ENCODE data around the gene FOXE3.

FOXE3 gene

DNA sequence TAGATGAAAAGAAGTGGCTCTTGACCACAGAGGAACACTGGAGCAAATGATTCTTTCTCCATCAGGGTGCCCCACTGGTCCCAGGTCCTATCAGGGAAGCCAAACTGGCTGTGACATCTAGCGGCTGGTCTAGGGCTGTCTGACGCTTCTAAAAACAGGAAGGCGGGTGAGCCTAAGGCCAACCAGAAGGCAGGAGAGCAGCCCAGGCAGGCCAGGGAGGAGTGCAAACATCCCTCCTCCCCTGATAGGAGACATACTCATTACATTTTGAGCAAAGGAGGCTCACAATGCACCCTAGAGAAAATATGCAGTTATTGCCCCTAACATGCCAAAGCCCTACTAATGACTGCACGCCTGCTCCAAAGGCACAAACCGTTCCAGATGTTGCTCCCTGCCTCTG lies 10.4 kb upstream of the FOXE3 start:
- DNase-seq (ENCODE audit: low spot score) = no peak

DNA sequence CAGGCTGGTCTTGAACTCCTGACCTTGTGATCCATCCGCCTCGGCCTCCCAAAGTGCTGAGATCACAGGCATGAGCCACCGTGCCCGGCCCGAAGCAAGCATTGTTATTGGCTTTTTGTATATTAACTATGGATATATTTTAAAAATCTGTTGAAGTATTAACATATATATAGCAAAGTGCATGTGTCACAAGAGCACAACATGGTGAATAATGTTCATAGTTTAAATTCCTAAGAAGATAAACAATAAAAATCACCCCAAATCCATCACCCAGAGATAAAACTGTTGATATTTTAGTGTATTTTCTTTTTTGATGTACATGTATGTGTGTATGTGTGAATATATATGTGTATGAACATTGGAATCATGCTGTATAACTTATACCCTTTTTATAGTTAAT lies 9.1 kb upstream of the FOXE3 start:
- DNase-seq (ENCODE audit: low spot score) = no peak

- no peak for DNase-seq (ENCODE audit: low spot score)
These were observed 8.6 kb upstream of the FOXE3 start for GRCh38 chr1:47407481-47407880.

- no peak for DNase-seq (ENCODE audit: low spot score)
These were observed 6.6 kb upstream of the FOXE3 start for GRCh38 chr1:47409311-47410067.

GRCh38 chr1:47410068-47410455 lies 6.0 kb upstream of the FOXE3 start:
- DNase-seq (ENCODE audit: low spot score) = no peak

- DNase-seq (ENCODE audit: low spot score) = no peak
These were observed 4.6 kb upstream of the FOXE3 start for GRCh38 chr1:47411436-47411835.

DNA sequence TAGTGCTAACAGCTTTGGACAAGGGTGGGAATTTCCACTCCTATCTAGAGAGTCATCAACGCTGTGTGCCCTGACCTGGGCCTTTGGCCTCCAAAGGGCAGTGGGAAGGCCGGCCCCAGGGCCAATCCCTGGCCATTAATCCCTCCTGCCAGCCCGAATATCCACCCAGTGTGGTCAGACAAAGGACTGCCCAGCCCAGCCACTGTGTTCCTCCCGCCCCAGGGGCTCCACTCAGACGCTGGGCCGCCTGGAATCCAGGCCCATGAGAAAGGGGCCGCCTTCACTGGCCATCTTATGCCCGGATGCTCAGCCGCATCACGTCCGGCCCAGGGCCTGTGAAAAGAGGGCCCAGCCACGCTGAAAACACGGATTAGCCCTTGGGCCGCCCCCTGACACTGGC lies 3.6 kb upstream of the FOXE3 start:
- no peak for DNase-seq (ENCODE audit: low spot score)

DNA sequence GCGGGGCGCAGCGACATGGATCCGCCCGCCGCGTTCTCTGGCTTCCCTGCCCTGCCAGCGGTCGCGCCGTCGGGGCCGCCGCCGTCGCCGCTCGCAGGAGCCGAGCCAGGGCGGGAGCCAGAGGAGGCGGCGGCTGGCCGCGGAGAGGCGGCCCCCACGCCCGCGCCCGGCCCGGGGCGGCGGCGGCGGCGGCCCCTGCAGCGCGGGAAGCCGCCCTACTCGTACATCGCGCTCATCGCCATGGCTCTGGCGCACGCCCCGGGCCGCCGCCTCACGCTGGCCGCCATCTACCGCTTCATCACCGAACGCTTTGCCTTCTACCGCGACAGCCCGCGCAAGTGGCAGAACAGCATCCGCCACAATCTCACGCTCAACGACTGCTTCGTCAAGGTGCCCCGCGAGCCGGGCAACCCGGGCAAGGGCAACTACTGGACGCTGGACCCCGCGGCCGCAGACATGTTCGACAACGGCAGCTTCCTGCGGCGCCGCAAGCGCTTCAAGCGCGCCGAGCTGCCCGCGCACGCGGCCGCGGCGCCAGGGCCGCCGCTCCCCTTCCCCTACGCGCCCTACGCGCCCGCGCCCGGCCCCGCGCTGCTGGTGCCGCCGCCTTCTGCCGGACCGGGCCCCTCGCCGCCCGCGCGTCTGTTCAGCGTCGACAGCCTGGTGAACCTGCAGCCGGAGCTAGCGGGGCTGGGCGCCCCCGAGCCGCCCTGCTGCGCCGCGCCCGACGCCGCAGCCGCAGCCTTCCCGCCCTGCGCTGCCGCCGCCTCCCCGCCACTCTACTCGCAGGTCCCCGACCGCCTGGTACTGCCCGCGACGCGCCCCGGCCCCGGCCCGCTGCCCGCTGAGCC lies 459 bp downstream of the FOXE3 start:
- DNase-seq (ENCODE audit: low spot score) = no peak

GRCh38 chr1:47417170-47418044 lies 1.3 kb downstream of the FOXE3 start:
- no peak for DNase-seq (ENCODE audit: low spot score)

DNA sequence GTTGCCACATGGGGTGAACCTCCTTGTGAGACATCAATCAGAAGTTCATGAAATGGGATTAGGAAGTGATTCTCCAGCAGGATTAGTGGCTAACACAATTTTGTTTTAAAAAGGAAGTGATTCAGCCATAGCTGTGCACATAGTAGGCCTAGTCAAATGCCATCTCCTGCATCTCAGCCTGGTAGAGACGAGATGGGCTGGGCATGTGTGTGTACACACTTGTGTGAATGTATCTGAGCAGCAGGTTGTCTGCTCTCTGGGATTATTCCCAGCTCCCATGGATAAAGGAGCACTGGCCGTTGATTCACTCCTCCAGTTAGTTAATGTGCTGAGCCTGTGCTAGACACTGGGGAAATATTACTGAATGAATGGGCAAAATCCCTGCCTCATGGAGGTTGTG lies 2.0 kb downstream of the FOXE3 start:
- DNase-seq (ENCODE audit: low spot score) = no peak

GRCh38 chr1:47418681-47419325 lies 2.7 kb downstream of the FOXE3 start:
- no peak for DNase-seq (ENCODE audit: low spot score)

GRCh38 chr1:47420547-47420946 lies 4.5 kb downstream of the FOXE3 start:
- DNase-seq (ENCODE audit: low spot score) = no peak

DNA sequence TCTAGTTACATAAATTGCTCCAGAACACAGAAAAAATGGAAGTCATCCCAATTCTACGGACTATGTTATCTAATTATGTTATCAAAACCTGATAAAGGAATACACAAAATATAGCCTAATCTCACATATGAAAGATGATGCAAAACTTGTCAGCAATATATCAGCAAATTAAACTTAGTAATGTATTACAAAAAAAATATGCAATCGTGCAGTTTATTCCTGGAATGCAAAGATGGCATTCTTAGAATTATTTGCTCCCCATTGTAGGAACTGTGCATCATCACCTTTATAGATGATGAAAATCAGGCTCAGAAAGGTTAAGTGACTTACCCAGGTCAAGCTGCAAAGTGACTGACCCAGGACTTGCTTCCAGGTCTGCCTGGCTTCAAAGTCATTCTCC lies 7.8 kb downstream of the FOXE3 start:
- no peak for DNase-seq (ENCODE audit: low spot score)

DNA sequence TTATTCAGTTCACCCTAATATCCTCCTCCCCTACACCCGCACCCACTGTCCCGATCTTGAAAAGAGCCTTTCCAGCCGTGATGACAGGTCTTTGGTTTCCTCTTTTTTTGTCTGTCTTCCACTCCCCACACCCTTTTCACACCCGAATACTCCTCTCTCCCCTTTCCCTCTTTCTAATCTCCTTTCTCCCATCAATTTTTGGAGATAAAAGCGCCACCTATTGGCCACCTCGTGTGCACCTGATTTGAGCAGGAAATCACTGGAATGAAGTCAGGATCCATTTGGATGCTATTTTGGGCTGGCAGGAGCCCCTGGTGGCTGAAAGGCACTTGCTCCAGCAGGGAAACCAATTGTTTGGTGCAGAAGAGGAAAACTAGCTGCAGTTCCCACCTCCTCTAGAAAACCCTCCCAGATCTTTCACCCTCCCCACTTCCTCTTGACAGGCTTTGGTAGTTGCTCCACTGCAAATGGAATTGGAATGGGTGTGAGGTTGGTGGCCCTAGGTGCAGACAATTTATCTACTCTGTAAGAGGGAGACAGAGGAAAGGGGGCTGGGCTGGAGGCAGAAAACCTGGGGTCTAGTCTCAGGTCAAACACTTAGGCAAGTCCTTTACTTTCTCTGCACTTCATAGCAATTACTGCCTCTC lies 8.4 kb downstream of the FOXE3 start:
- no peak for DNase-seq (ENCODE audit: low spot score)

DNA sequence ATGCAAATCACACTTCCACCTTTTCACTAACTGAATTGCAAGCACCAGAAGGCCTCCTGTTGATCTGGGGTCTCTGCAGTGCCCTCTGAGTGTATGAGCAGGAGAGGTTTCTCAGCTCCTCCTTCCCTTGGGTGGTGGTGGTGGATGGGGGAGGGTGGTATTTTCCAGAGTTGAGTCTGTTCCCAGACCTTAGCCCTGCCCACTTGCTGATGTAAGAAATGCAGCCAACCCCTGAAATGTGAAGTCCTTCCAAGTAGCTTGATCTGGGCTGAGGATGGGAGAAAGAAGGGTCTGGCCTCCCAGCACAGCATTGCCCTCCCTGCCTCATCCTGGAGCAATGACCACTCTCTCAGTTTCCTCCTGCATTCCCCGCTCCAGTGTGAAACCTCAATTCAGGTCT lies 15.4 kb downstream of the FOXE3 start:
- no peak for DNase-seq (ENCODE audit: low spot score)

DNA sequence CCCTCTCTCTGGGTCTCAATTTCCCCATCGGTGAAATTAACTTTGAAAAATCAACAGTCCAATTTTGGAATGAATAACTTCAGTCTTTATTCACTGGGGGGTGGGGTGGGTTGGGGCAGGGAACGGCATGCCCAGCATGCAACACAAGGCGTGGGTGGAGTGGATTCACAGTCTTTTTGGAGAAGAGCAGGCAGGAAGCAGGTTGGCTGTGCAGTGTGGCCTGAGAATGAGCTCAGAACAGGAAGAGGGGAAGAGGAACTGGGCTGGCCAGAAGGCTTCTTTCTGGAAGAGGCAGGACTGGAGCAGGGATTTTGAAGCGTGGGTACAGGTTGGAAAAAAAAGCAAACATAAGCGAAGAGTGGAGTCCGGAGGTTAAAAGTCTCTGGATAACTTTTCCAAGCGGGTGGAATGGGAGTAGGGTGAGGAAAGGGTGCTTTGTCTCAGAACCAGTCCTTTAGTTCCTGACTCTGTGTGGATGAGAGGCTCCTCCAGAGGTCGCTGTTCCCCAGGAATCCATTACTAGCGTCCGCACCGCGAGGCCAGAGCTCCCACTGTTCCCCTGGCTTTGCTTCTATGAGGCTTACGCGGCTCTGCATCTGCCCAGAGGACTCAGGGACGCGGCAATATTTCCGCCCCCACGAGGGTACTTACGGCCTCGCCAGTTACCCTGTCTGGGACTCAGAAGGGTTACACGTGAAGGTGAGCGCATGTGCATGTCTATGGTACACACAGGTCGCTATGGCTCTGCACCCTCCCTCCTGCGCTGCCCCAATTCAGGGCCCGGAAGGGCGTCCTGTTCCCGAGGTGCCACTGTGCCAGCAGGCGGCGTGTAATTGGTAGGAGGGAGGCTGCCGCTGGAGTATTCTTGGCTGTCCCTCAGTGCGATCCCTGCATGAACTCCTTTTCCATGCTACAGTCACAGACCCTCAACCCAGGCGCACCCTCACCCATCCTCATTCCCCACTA lies 16.3 kb downstream of the FOXE3 start:
- DNase-seq (ENCODE audit: low spot score) = peak; percentile 53

GRCh38 chr1:47433037-47433421 lies 16.9 kb downstream of the FOXE3 start:
- no peak for DNase-seq (ENCODE audit: low spot score)

- no peak for DNase-seq (ENCODE audit: low spot score)
These were observed 17.5 kb downstream of the FOXE3 start for GRCh38 chr1:47433477-47434050.

DNA sequence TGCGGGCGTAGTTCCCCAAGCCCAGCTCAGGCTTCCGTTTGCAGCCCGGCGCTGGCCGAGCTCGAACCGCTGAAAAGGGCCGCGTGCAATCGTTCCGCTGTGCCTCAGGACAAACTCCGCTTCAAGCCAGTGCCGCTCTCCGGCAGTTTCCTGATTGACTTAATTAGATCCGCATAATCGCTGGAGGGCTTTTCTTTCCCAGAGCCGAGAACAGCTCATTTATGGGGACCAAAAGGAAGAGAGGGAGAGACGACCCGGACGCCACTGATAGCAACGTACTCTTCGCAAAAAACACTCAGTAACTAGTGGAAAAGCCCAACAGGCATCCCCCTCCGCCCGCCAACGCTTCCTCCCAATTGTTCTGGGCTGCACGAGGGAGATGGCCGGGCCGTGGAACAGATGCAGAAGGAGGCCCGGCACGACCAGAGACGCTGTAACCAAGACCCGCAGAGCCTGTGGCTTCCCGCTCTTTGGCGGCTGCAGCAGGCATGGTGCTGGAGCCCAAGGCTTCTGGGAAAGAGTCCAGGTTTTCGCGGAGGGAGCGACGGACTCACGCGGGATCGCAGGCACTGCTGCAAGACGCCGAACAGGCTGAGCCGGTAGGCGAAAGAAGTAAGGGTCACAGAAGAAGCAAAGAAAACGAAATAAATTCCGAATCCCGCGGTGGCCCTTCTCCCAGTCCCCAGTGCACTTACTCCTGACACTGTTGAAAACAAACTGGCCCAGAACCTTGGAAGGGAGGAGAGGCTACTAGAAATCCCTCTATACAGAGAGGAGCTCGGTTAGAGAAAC lies 18.2 kb downstream of the FOXE3 start:
- DNase-seq (ENCODE audit: low spot score) = no peak

All from CD4-positive, alpha-beta T cell treated with Interleukin-6 at 100 ng/mL for 8 hours (primary cell).